ENCODE data around the gene C12orf50. TPM values are rescaled to one million over a fixed set of nuclear protein-coding genes. Genes with fewer than 3 reads are reported as not detected.

The C12orf50 gene
- total and polyA plus RNA-seq, 2 experiments from 2014 or later = 0.03 TPM; not detected in 1

- Histone ChIP-seq H2AFZ (no peak overlapping the region), H3K9me2 (ENCODE audit: insufficient read depth) (peaks cover 4% of the 10 kb centered on the region; the same call in 1 of the 2 replicates), H3K4me1 (ENCODE audit: insufficient read depth) (no peaks in the 10 kb centered on the region), H3K4me3 (no peak overlapping the region), H3K27ac (ENCODE audit: low read depth) (no peak overlapping the region), H3K4me2 (no peak overlapping the region), H3K79me2 (replicated peaks; ENCODE audit: insufficient read depth) (no peaks in the 10 kb centered on the region), H3F3A (replicated peaks; ENCODE audit: low read depth) (no peaks in the 10 kb centered on the region), H4K20me1 (replicated peaks; ENCODE audit: insufficient read depth) (no peaks in the 10 kb centered on the region), H3K27me3 (ENCODE audit: insufficient read depth) (no peaks in the 10 kb centered on the region), H3K36me3 (ENCODE audit: insufficient read depth) (no peaks in the 10 kb centered on the region)
- no peak overlapping the region for H3K27ac Mint-ChIP-seq
- TF ChIP-seq ZNF462 (CRISPR knock-in tag; IDR thresholded peaks at IDR 0.05) (no peak), EZH2 (IDR thresholded peaks at IDR 0.05; ENCODE audit: low read depth, unreplicated experiment) (no peak), POLR2AphosphoS5 (IDR thresholded peaks at IDR 0.05; ENCODE audit: low read depth) (no peak), CREB1 (CRISPR knock-in tag; IDR thresholded peaks at IDR 0.05; ENCODE audit: low read depth) (no peak), JUNB (IDR thresholded peaks at IDR 0.05; ENCODE audit: unreplicated experiment) (no peak), ZNF331 (CRISPR knock-in tag; IDR thresholded peaks at IDR 0.05; ENCODE audit: low read depth) (no peak), CTCF (conservative IDR thresholded peaks at IDR 0.05; ENCODE audit: low read depth in 2 of 2) (no peak), STAT1 (IDR thresholded peaks at IDR 0.05; ENCODE audit: unreplicated experiment) (no peak), EZH2phosphoT487 (IDR thresholded peaks at IDR 0.05; ENCODE audit: unreplicated experiment) (no peak), NANOG (IDR thresholded peaks at IDR 0.05; ENCODE audit: borderline replicate concordance) (no peak), REST (IDR thresholded peaks at IDR 0.05; ENCODE audit: unreplicated experiment) (no peak), ETS1 (IDR thresholded peaks at IDR 0.05) (no peak), ZNF114 (CRISPR knock-in tag; IDR thresholded peaks at IDR 0.05) (no peak)
- ATAC-seq (no peak), DNase-seq (ENCODE audit: low spot score) (no peak)
- no peaks in the 10 kb centered on the region for H3K27me3 Mint-ChIP-seq (ENCODE audit: insufficient read depth, low read depth, poor library complexity)
- H3K36me3 Mint-ChIP-seq (ENCODE audit: low read depth) = no peaks in the 10 kb centered on the region
- no peak overlapping the region for H3K4me3 Mint-ChIP-seq
- H3K9me3 Mint-ChIP-seq = no peaks in the 10 kb centered on the region
- no peaks in the 10 kb centered on the region for H3K4me1 Mint-ChIP-seq
These were observed 47.0 kb downstream of the C12orf50 start for GRCh38 chr12:87982208-87982607.
